HepG2 (cell line): ENCODE results near the gene DCC.

ENCODE experiments used
- ARHGAP35 ChIP-seq: sonication (generic); formaldehyde crosslinking; IDR thresholded peaks from 2 replicates; pipeline ENCODE4 v1.9.0; 2022; ENCODE audit warnings: mild to moderate bottlenecking, inconsistent platforms, moderate library complexity, missing genetic modification reagents, borderline replicate concordance
- CREM ChIP-seq, 2 experiments: sonication (generic) in 1 of 2; formaldehyde crosslinking in 1 of 2; IDR thresholded peaks; 2 replicates each; pipeline versions ENCODE4 v1.4.0 to v1.6.1; 2016 to 2020; ENCODE audit warnings: antibody characterized with exemption in 1 of 2, mild to moderate bottlenecking in 1 of 2, missing genetic modification reagents in 1 of 2
- JUNB ChIP-seq: sonication (generic); formaldehyde crosslinking; IDR thresholded peaks from 2 replicates; pipeline ENCODE4 v1.8.0; 2022; ENCODE audit warnings: missing genetic modification reagents, mild to moderate bottlenecking, borderline replicate concordance
- ZNF317 ChIP-seq: sonication (generic); formaldehyde crosslinking; IDR thresholded peaks from 2 replicates; pipeline ENCODE4 v1.5.0; 2020; ENCODE audit warnings: mild to moderate bottlenecking, missing genetic modification reagents

GRCh38 chr18:53426666-53427184, 1086.7 kb downstream of the DCC start:
- TF ChIP-seq ARHGAP35 (CRISPR knock-in tag) (no peak), ZNF317 (CRISPR knock-in tag) (no peak), CREM (IDR thresholded peaks at IDR 0.05) (no peak), CREM (CRISPR knock-in tag; IDR thresholded peaks at IDR 0.05) (no peak), JUNB (CRISPR knock-in tag) (no peak)
